Mesothelial cell of epicardium (in vitro differentiated cells): ENCODE data around the gene WDR33. TPM values are rescaled to one million over a fixed set of nuclear protein-coding genes. Genes with fewer than 3 reads are reported as not detected.

ENCODE experiments used
- DNase-seq, 2 experiments: peaks; one replicate each; pipeline ENCODE4 v3.0.0; 2021; ENCODE audit warnings: low spot score in 2 of 2; ENCODE audit not compliant: unreplicated experiment in 2 of 2
- H3K27ac Mint-ChIP-seq: 2 replicates; pipeline ENCODE4 v1.8.0; 2021; ENCODE audit warnings: mixed read lengths
- H3K27me3 Mint-ChIP-seq: 2 replicates; pipeline ENCODE4 v1.8.0; 2021; ENCODE audit warnings: low read depth, mixed read lengths
- H3K36me3 Mint-ChIP-seq: 2 replicates; pipeline ENCODE4 v1.8.0; 2021; ENCODE audit warnings: mixed read lengths
- H3K4me1 Mint-ChIP-seq: 2 replicates; pipeline ENCODE4 v1.8.0; 2021; ENCODE audit warnings: mixed read lengths
- H3K4me3 Mint-ChIP-seq: 2 replicates; pipeline ENCODE4 v1.8.0; 2021; ENCODE audit warnings: mild to moderate bottlenecking, moderate library complexity, mixed read lengths
- H3K9me3 Mint-ChIP-seq: 2 replicates; pipeline ENCODE4 v1.8.0; 2021; ENCODE audit warnings: mixed read lengths
- CTCF ChIP-seq: fragments of 200-600 bp; sonication (generic); IDR thresholded peaks from one replicate; pipeline ENCODE4 v1.5.0; 2021; ENCODE audit warnings: antibody characterized with exemption; ENCODE audit not compliant: unreplicated experiment
- total RNA-seq: library from RNA; stranded (reverse); gene quantifications from 3 replicates; pipeline ENCODE4 v1.2.1, GENCODE V29; 2021

Gene WDR33
- total RNA-seq, 1 donor from 2014 or later = 61.4 TPM

GRCh38 chr2:127719301-127720218, 91.4 kb downstream of the WDR33 start:
- Mint-ChIP-seq H3K4me1 (no peaks in the 10 kb centered on the region), H3K27me3 (no peaks in the 10 kb centered on the region), H3K27ac (no peak overlapping the region), H3K4me3 (no peak overlapping the region), H3K36me3 (peaks cover 32% of the 10 kb centered on the region), H3K9me3 (no peaks in the 10 kb centered on the region)
- TF ChIP-seq CTCF = no peak
- no peak for DNase-seq

- Mint-ChIP-seq H3K36me3 (peaks cover 31% of the 10 kb centered on the region), H3K4me3 (no peak overlapping the region), H3K4me1 (no peaks in the 10 kb centered on the region), H3K9me3 (no peaks in the 10 kb centered on the region), H3K27me3 (no peaks in the 10 kb centered on the region), H3K27ac (no peak overlapping the region)
- no peak for DNase-seq
- TF ChIP-seq CTCF = no peak
These were observed 92.7 kb downstream of the WDR33 start for GRCh38 chr2:127718271-127718670.

GRCh38 chr2:127715778-127716449, 95.1 kb downstream of the WDR33 start:
- H3K4me1 Mint-ChIP-seq = no peaks in the 10 kb centered on the region
- H3K27ac Mint-ChIP-seq = no peak overlapping the region
- DNase-seq = no peak

GRCh38 chr2:127713562-127713961, 97.4 kb downstream of the WDR33 start:
- no peaks in the 10 kb centered on the region for H3K4me1 Mint-ChIP-seq
- no peak for TF ChIP-seq CTCF
- H3K36me3 Mint-ChIP-seq = peaks cover 23% of the 10 kb centered on the region
- no peak for DNase-seq
- H3K9me3 Mint-ChIP-seq = no peaks in the 10 kb centered on the region
- H3K27ac Mint-ChIP-seq = no peak overlapping the region
- no peaks in the 10 kb centered on the region for H3K27me3 Mint-ChIP-seq
- H3K4me3 Mint-ChIP-seq = no peak overlapping the region

More at GRCh38 chr2:127715778-127716449, 95.1 kb downstream of the WDR33 start:
- TF ChIP-seq CTCF = no peak
- no peaks in the 10 kb centered on the region for H3K9me3 Mint-ChIP-seq
- peaks cover 18% of the 10 kb centered on the region for H3K36me3 Mint-ChIP-seq
- no peaks in the 10 kb centered on the region for H3K27me3 Mint-ChIP-seq
- no peak overlapping the region for H3K4me3 Mint-ChIP-seq

GRCh38 chr2:127712999-127713398, 98.0 kb downstream of the WDR33 start:
- H3K27me3 Mint-ChIP-seq = no peaks in the 10 kb centered on the region
- DNase-seq = no peak
- no peak overlapping the region for H3K4me3 Mint-ChIP-seq
- peaks cover 20% of the 10 kb centered on the region for H3K36me3 Mint-ChIP-seq
- no peaks in the 10 kb centered on the region for H3K9me3 Mint-ChIP-seq
- no peak for TF ChIP-seq CTCF
- no peak overlapping the region for H3K27ac Mint-ChIP-seq
- no peaks in the 10 kb centered on the region for H3K4me1 Mint-ChIP-seq
